AML-193 (cell line): Measurements from ENCODE around the gene IRF2.

Source experiments
- DNase-seq, 2 experiments: peaks; one replicate each; lab custom pipeline; 2025; lab: John Stamatoyannopoulos, UW

IRF2 gene

DNA sequence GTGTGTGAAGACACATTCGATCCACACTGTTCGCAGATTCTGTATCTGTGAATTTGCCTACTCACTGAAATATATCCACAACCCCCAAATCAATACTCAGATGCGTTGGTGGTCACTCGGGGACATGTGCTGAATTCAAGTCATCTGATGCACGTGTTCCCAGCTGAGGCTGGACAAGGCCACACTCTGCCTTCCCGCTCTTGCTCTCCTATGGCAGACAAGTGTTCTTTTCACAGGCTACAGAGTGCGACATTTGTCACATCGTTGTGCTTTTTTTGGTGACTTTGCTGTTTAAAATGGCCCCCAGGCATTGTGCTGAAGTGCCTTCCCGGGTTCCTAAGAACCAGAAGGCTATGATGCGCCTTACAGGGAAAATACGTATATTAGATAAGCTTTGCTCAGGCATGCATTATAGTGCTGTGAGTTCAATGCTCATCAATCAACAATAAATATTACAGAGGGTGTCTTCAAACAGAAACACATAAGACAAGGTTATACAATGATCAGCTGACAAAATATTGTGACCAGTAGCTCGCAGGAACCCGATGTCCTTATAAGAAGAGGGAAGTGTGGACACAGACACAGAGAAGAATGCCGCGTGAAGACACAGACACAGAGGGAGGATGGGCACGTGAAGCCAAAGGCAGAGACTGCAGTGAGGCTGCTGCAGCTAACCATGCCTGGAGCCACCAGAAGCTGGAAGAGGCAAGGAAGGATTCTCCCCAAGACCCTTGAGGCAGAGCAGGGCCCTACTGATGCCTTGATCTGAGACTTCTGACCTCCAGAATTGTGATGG is 42.0 kb downstream of the IRF2 start:
- no peak for DNase-seq

DNA sequence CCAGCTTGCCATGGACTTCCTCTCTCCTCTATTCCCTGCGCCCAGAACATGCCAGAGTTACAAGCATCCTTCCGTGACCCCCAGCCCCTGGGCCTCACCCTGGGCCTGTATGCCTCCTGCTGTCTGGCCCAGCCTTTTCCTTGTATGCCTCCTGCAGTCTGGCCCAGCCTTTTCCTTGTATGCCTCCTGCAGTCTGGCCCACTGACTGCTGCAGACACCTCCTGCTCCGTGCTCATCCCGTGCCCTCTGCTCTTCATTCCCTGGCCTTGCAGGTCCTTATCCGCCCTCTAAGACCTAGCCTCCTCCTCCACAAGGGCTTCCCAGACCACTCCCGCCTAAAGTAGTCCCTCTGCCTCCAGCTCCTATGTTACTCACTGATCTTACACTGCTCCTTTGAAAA is 44.2 kb downstream of the IRF2 start:
- no peak for DNase-seq

- DNase-seq = no peak
Measured at GRCh38 chr4:184428787-184429186, 45.6 kb downstream of the IRF2 start.

- no peak for DNase-seq
Measured at GRCh38 chr4:184427687-184428086, 46.7 kb downstream of the IRF2 start.

DNA sequence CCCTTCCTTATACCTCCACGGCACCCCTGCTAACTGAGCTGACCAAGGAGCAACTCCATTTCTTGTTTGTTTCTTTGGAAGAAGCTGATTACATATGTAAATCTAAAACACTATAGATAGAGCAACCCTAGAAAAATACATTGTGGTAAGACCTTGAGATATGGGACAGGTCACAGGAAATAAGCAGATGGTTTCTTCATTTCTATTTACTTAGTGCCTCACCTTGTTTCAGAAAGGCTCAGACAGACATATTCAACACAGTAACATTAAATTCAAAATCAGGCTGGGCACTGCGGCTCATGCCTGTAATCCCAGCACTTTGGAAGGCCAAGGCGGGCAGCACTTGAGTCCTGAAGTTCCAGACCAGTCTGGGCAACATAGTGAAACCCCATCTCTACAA is 47.3 kb downstream of the IRF2 start:
- DNase-seq = no peak

- no peak for DNase-seq
Measured at GRCh38 chr4:184424993-184425758, 49.2 kb downstream of the IRF2 start.

- DNase-seq = no peak
Measured at GRCh38 chr4:184424279-184424678, 50.1 kb downstream of the IRF2 start.

GRCh38 chr4:184423003-184423686 is 51.2 kb downstream of the IRF2 start:
- DNase-seq = no peak

DNA sequence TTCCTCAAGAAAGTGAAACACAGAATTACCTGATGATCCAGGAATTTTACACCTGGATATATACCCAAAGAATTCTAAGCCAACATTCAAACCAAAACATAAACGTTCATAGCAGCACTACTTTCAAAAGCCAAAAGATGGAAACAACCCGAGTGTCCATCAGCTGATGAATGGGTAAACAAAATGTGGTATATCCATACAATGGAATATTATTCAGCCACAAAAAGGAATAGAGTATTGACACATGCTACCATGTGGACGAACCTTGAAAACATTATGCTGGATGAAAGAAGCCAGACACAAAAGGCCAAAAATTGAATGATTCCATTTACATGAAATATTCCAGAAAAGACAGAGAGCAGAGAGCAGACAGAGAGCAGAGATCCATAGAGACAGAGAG is 52.0 kb downstream of the IRF2 start:
- DNase-seq = no peak

DNA sequence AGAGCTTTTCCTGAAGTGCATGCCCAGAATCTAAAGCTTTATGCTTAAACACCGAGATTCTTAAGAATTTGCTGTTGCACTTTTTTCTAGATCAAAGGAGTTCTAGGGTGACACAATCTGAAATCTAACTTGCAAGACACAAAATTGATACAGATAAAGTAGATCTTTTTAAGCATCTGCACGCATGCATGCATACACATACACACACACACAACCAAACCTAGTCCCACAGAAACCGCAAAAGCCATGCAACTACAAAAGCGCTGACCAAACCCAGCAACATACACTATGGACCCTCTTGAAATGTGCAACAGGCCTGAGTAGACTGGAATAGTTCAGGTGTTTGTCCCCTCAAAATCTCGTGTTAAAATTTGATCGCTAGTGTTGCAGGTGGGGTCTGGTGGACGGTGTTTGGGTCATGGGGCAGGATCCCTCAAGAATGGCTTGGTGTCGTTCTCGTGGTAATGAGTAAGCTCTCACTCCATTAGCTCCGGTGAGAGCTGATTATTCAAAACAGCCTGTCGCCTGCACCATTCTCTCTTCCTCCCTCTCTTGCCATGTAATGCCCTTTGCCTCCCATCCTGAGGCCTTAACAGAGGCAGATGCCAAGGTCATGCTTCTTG is 52.7 kb downstream of the IRF2 start:
- no peak for DNase-seq

GRCh38 chr4:184420881-184421416 is 53.4 kb downstream of the IRF2 start:
- no peak for DNase-seq

DNA sequence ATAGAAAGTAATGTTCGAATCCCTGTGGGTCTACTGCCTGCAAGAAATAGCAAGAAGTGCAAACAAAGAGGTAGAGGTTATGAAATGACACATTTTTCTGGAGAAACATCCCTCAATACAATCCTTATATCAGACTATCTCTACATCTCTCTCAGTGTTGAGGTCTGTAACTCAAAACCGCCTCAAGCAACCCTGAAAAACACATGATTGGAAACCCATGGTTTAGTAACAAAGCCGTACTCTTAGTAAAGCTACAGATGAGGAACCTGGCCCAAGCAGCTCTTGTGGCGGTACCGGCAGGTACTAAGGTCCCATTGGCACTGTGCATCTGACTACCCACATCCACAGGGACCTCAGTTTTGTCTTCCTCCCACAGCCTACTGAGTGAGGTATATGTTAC is 53.9 kb downstream of the IRF2 start:
- no peak for DNase-seq

DNA sequence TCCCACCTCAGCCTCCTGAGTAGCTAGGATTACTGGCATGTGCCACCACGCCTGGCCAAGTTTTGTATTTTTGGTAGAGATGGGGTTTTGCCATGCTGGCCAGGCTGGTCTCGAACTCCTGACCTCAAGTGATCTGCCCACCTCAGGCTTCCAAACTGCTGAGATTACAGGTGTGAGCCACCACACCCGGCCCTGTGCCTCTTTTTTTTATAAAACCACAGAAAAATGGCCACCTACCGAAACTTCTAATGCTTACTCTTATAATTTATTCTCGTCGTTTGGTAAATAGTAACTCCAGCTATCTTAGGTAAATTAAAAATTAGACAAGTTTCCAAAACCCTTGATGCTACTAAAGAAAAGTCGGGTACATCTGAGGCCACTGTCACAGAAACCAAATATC is 54.4 kb downstream of the IRF2 start:
- DNase-seq = no peak

DNA sequence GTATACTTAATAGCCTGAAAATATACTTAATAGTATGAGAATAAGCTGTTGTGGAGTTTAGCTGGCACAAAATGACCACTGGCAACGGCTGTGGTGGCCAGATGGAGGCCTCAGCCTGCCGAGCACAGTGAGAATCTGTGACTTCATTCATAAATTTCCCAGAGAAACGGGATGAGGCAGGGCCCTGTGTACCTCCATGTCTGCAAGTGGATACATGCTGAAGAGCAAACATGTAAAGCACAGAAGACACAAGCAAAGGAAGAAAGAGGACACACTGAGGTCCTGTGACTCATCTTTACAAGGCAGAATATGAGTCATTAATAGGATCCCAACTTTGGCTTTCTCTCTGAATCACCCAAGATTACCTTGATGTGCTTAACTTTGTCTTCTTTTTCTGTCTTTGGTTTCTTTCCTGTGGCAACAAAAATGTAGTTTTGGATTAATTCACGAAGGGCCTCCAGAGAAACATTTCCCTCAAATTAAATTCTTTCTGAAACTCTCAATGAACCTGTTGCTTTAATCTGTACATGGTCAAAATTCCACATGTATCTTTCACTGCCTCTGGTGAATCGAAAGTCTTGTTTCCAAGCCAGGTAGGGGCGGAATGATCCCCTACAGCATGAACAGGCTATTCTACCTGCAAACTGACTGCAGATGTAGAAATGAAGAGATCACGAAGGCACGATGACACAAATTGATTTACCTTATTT is 56.4 kb downstream of the IRF2 start:
- peak in 1 of 2 experiments; percentile 8 for DNase-seq

- no peak for DNase-seq
Measured at GRCh38 chr4:184416913-184417734, 57.2 kb downstream of the IRF2 start.

GRCh38 chr4:184415071-184415470 is 59.3 kb downstream of the IRF2 start:
- no peak for DNase-seq

- DNase-seq = no peak
Measured at GRCh38 chr4:184413261-184414046, 60.9 kb downstream of the IRF2 start.

- DNase-seq = no peak
Measured at GRCh38 chr4:184410748-184411147, 63.6 kb downstream of the IRF2 start.

DNA sequence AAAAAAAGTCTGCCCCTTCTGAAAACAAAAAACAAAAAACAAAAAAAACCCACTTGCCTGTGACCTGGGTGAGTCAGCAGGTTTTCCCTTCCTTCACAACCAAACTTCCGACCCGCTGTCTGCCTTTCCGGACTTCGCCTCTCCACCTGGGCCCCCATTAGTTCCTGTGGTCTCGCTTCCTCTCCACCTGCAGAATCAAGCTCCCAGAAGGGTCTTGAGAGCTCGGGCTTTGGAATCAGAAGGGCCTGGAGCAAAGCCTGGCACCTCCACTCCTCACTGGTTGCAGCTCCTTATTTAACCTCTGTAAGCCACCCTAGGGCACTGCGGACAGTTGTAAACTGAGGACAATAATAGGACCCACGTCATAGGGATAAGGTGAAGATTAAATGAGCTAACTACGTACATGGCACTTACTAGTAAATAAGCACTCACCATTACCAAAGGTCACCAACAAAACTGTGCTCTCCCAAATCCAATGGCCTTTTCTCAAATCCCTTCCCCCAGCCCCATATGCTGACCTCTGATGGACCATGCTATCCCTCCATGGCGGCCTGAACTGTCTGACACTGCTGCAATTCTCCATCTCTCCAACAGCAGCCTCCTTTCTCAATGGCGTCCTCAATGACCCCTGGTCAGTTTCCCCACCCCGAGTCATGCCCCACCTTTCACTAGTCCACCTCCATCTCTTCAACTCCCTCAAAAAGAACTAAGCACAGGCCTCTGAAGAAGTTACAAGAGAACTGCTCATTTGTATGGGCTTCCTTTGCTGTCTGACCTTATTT is 64.2 kb downstream of the IRF2 start:
- no peak for DNase-seq
